ENCODE results near the gene ZBTB44.
A peak's percentile ranks its signal among the peaks of the same experiment; 100 is the strongest.
"Not testable (repeated sequence)": the region's sequence is repeated elsewhere in the genome, so short reads cannot be mapped to it uniquely, and the experiment has no call there.

Gene ZBTB44

GRCh38 chr11:130299978-130300377 lies 14.7 kb downstream of the ZBTB44 start:
- no peaks in the 10 kb centered on the region for H3K9me3 Mint-ChIP-seq
- intact Hi-C loops (cut with micrococcal nuclease): no loop called here
- H3K36me3 Mint-ChIP-seq (ENCODE audit: low read depth): peaks cover 31% of the 10 kb centered on the region
- H3K27me3 Mint-ChIP-seq: no peaks in the 10 kb centered on the region
- H3K4me1 Mint-ChIP-seq (ENCODE audit: low read depth): peaks cover 36% of the 10 kb centered on the region
- H3K4me3 Mint-ChIP-seq: no peak overlapping the region
- peak overlapping the region; percentile 4 for H3K27ac Mint-ChIP-seq

- Mint-ChIP-seq H3K9me3 (no peaks in the 10 kb centered on the region), H3K36me3 (ENCODE audit: low read depth) (peaks cover 20% of the 10 kb centered on the region), H3K4me1 (ENCODE audit: low read depth) (peaks cover 15% of the 10 kb centered on the region), H3K4me3 (no peak overlapping the region), H3K27me3 (no peaks in the 10 kb centered on the region), H3K27ac (no peak overlapping the region)
- intact Hi-C loops (cut with micrococcal nuclease): no loop called here
Observed at GRCh38 chr11:130295657-130296056, 19.1 kb downstream of the ZBTB44 start.

GRCh38 chr11:130282111-130282510 lies 32.6 kb downstream of the ZBTB44 start:
- H3K4me1 Mint-ChIP-seq (ENCODE audit: low read depth): peaks cover 13% of the 10 kb centered on the region
- peaks cover 15% of the 10 kb centered on the region for H3K9me3 Mint-ChIP-seq
- H3K27me3 Mint-ChIP-seq: no peaks in the 10 kb centered on the region
- H3K27ac Mint-ChIP-seq: no peak overlapping the region
- intact Hi-C loops (cut with micrococcal nuclease): no loop called here
- H3K36me3 Mint-ChIP-seq (ENCODE audit: low read depth): peaks cover 24% of the 10 kb centered on the region
- no peak overlapping the region for H3K4me3 Mint-ChIP-seq

- Mint-ChIP-seq H3K36me3 (ENCODE audit: low read depth) (peaks cover 24% of the 10 kb centered on the region), H3K9me3 (peaks cover 15% of the 10 kb centered on the region), H3K4me1 (ENCODE audit: low read depth) (peaks cover 13% of the 10 kb centered on the region)
- intact Hi-C loops (cut with micrococcal nuclease); H3K27me3 Mint-ChIP-seq; H3K27ac Mint-ChIP-seq; H3K4me3 Mint-ChIP-seq: not testable (repeated sequence)
Observed at GRCh38 chr11:130281341-130281740, 33.4 kb downstream of the ZBTB44 start.

GRCh38 chr11:130279989-130280388 lies 34.7 kb downstream of the ZBTB44 start:
- H3K4me1 Mint-ChIP-seq (ENCODE audit: low read depth): peaks cover 13% of the 10 kb centered on the region

GRCh38 chr11:130278745-130279144 lies 36.0 kb downstream of the ZBTB44 start:
- intact Hi-C loops (cut with micrococcal nuclease): no loop called here
- no peak overlapping the region for H3K27ac Mint-ChIP-seq

More at GRCh38 chr11:130279989-130280388, 34.7 kb downstream of the ZBTB44 start:
- intact Hi-C loops (cut with micrococcal nuclease): no loop called here
- H3K9me3 Mint-ChIP-seq: peaks cover 15% of the 10 kb centered on the region
- H3K4me3 Mint-ChIP-seq: no peak overlapping the region
- no peaks in the 10 kb centered on the region for H3K27me3 Mint-ChIP-seq
- H3K27ac Mint-ChIP-seq: no peak overlapping the region
- peaks cover 16% of the 10 kb centered on the region for H3K36me3 Mint-ChIP-seq (ENCODE audit: low read depth)

GRCh38 chr11:130278151-130278550 lies 36.6 kb downstream of the ZBTB44 start:
- intact Hi-C loops (cut with micrococcal nuclease): no loop called here
- Mint-ChIP-seq H3K27me3 (no peaks in the 10 kb centered on the region), H3K4me3 (no peak overlapping the region), H3K9me3 (peaks cover 15% of the 10 kb centered on the region), H3K4me1 (ENCODE audit: low read depth) (peaks cover 8% of the 10 kb centered on the region), H3K36me3 (ENCODE audit: low read depth) (peaks cover 14% of the 10 kb centered on the region), H3K27ac (no peak overlapping the region)

More at GRCh38 chr11:130278745-130279144, 36.0 kb downstream of the ZBTB44 start:
- H3K36me3 Mint-ChIP-seq (ENCODE audit: low read depth): peaks cover 14% of the 10 kb centered on the region
- H3K9me3 Mint-ChIP-seq: peaks cover 15% of the 10 kb centered on the region
- no peak overlapping the region for H3K4me3 Mint-ChIP-seq
- H3K27me3 Mint-ChIP-seq: no peaks in the 10 kb centered on the region
- peaks cover 10% of the 10 kb centered on the region for H3K4me1 Mint-ChIP-seq (ENCODE audit: low read depth)

GRCh38 chr11:130272336-130272735 lies 42.4 kb downstream of the ZBTB44 start:
- no peak overlapping the region for H3K4me3 Mint-ChIP-seq
- intact Hi-C loops (cut with micrococcal nuclease): no loop called here
- H3K27me3 Mint-ChIP-seq: no peaks in the 10 kb centered on the region
- H3K4me1 Mint-ChIP-seq (ENCODE audit: low read depth): no peaks in the 10 kb centered on the region
- no peaks in the 10 kb centered on the region for H3K9me3 Mint-ChIP-seq
- H3K36me3 Mint-ChIP-seq (ENCODE audit: low read depth): peaks cover 8% of the 10 kb centered on the region
- no peak overlapping the region for H3K27ac Mint-ChIP-seq

GRCh38 chr11:130269326-130269943 lies 45.3 kb downstream of the ZBTB44 start:
- Mint-ChIP-seq H3K4me1 (ENCODE audit: low read depth) (peaks cover 4% of the 10 kb centered on the region), H3K36me3 (ENCODE audit: low read depth) (peaks cover 27% of the 10 kb centered on the region), H3K4me3 (no peak overlapping the region), H3K27ac (no peak overlapping the region), H3K9me3 (no peaks in the 10 kb centered on the region), H3K27me3 (no peaks in the 10 kb centered on the region)
- intact Hi-C loops (cut with micrococcal nuclease): no loop called here

GRCh38 chr11:130263351-130263750 lies 51.4 kb downstream of the ZBTB44 start:
- Mint-ChIP-seq H3K4me1 (ENCODE audit: low read depth) (peaks cover 25% of the 10 kb centered on the region), H3K27me3 (no peaks in the 10 kb centered on the region), H3K36me3 (ENCODE audit: low read depth) (peaks cover 59% of the 10 kb centered on the region), H3K9me3 (no peaks in the 10 kb centered on the region), H3K4me3 (no peak overlapping the region), H3K27ac (no peak overlapping the region)
- intact Hi-C loops (cut with micrococcal nuclease): no loop called here

GRCh38 chr11:130262424-130262823 lies 52.3 kb downstream of the ZBTB44 start:
- H3K4me1 Mint-ChIP-seq (ENCODE audit: low read depth): peaks cover 25% of the 10 kb centered on the region
- H3K4me3 Mint-ChIP-seq: no peak overlapping the region
- peaks cover 59% of the 10 kb centered on the region for H3K36me3 Mint-ChIP-seq (ENCODE audit: low read depth)
- H3K9me3 Mint-ChIP-seq: no peaks in the 10 kb centered on the region
- intact Hi-C loops (cut with micrococcal nuclease): no loop called here
- H3K27ac Mint-ChIP-seq: no peak overlapping the region
- H3K27me3 Mint-ChIP-seq: no peaks in the 10 kb centered on the region

- H3K36me3 Mint-ChIP-seq (ENCODE audit: low read depth): peaks cover 53% of the 10 kb centered on the region
- no peaks in the 10 kb centered on the region for H3K9me3 Mint-ChIP-seq
- no peak overlapping the region for H3K4me3 Mint-ChIP-seq
- peaks cover 33% of the 10 kb centered on the region for H3K4me1 Mint-ChIP-seq (ENCODE audit: low read depth)
- intact Hi-C loops (cut with micrococcal nuclease): no loop called here
- H3K27ac Mint-ChIP-seq: no peak overlapping the region
- H3K27me3 Mint-ChIP-seq: no peaks in the 10 kb centered on the region
Observed at GRCh38 chr11:130261571-130261970, 53.1 kb downstream of the ZBTB44 start.

- peaks cover 36% of the 10 kb centered on the region for H3K4me1 Mint-ChIP-seq (ENCODE audit: low read depth)
- intact Hi-C loops (cut with micrococcal nuclease): no loop called here
- H3K27ac Mint-ChIP-seq: no peak overlapping the region
- H3K36me3 Mint-ChIP-seq (ENCODE audit: low read depth): peaks cover 55% of the 10 kb centered on the region
- no peaks in the 10 kb centered on the region for H3K27me3 Mint-ChIP-seq
- H3K9me3 Mint-ChIP-seq: no peaks in the 10 kb centered on the region
- no peak overlapping the region for H3K4me3 Mint-ChIP-seq
Observed at GRCh38 chr11:130260742-130261141, 54.0 kb downstream of the ZBTB44 start.

GRCh38 chr11:130260080-130260627 lies 54.6 kb downstream of the ZBTB44 start:
- Mint-ChIP-seq H3K27me3 (no peaks in the 10 kb centered on the region), H3K9me3 (no peaks in the 10 kb centered on the region), H3K4me3 (no peak overlapping the region), H3K36me3 (ENCODE audit: low read depth) (peaks cover 55% of the 10 kb centered on the region), H3K4me1 (ENCODE audit: low read depth) (peaks cover 33% of the 10 kb centered on the region), H3K27ac (no peak overlapping the region)
- intact Hi-C loops (cut with micrococcal nuclease): no loop called here

GRCh38 chr11:130251763-130252162 lies 63.0 kb downstream of the ZBTB44 start:
- H3K27me3 Mint-ChIP-seq; H3K4me3 Mint-ChIP-seq; H3K27ac Mint-ChIP-seq; intact Hi-C loops (cut with micrococcal nuclease): not testable (repeated sequence)
- peaks cover 42% of the 10 kb centered on the region for H3K36me3 Mint-ChIP-seq (ENCODE audit: low read depth)
- peaks cover 12% of the 10 kb centered on the region for H3K4me1 Mint-ChIP-seq (ENCODE audit: low read depth)
- peaks cover 13% of the 10 kb centered on the region for H3K9me3 Mint-ChIP-seq
